DOHH2 (cell line): ENCODE results near the gene RPS14.

Experiments used
- EZH2phosphoT487 ChIP-seq: fragments of 200-600 bp; sonication (generic); IDR thresholded peaks from 2 replicates; pipeline ENCODE4 v1.6.1; 2017; ENCODE audit warnings: borderline replicate concordance, mild to moderate bottlenecking, antibody characterized with exemption, low read length, moderate library complexity, mixed read lengths
- TF ChIP-seq, protein P1 (sequence below): fragments of 200-600 bp; sonication (generic); IDR thresholded peaks from one replicate; pipeline ENCODE4 v1.5.1; 2014; ENCODE audit warnings: antibody characterized with exemption, mild to moderate bottlenecking, low read depth, low read length; ENCODE audit not compliant: poor library complexity, severe bottlenecking

DNA sequence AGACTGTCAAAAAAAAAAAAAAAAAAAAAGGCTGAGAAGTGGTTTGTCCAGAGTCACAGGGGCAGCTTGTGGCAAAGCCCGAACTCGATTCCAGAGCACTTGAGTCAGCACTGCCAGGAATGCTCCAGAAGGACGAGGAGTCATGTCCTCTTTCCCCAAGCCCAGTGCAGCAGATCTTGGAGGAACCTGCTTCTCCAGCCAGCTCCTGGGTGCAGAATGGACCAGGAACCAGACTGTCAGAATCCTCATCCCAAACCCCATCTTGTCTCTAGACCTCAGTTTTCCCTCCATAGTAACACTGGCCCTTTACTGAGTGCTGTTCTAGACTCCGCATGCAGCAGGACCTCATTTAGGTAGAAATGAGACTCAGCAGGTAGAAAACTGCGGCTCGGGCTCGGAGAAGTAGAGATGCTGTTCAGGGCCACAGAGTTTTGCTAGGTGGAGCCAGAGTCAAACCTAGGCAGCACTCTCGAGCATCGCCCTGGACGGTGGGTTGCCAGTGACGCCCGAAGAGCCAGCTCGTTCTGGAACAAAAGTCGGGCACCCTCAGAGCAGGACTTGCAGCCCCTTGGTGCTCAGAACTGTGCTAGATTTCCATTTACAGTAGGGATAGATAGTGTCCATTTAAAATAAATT, 52.3 kb downstream of the RPS14 start:
- TF ChIP-seq, protein P1, sequence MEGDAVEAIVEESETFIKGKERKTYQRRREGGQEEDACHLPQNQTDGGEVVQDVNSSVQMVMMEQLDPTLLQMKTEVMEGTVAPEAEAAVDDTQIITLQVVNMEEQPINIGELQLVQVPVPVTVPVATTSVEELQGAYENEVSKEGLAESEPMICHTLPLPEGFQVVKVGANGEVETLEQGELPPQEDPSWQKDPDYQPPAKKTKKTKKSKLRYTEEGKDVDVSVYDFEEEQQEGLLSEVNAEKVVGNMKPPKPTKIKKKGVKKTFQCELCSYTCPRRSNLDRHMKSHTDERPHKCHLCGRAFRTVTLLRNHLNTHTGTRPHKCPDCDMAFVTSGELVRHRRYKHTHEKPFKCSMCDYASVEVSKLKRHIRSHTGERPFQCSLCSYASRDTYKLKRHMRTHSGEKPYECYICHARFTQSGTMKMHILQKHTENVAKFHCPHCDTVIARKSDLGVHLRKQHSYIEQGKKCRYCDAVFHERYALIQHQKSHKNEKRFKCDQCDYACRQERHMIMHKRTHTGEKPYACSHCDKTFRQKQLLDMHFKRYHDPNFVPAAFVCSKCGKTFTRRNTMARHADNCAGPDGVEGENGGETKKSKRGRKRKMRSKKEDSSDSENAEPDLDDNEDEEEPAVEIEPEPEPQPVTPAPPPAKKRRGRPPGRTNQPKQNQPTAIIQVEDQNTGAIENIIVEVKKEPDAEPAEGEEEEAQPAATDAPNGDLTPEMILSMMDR: no peak
- TF ChIP-seq EZH2phosphoT487: no peak
